ENCODE measurements around the gene MRPL47.

MRPL47 gene

DNA sequence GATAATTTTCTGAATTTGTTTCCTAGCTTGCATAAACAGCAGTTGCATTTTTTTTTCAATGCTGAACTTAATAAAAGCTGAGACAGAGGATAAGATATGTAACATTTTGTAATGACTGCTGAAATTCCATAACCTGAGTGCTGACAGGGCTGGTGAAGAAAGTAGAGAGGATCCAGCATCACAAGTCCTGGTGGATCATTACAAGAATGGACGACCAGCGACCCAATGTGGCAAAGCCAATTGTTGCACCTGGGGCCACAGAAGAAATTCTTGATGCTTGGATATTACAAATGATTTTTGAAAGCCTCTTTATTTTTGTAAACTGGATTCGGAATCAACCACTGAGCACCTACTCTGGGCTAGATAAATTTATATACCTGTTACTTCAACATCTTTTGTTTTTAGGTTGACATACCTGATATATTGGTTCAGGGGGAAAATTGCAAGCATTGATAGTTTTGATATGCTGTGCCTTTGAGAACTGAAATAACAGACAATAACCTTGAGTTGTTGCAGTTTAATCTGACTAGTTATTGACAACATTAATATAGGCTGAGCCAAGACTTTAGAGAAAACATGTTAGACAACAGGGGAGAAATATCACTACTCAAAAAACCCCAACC lies 45.6 kb downstream of the MRPL47 start:
- no peak overlapping the region for H3K4me3 ChIP-seq (ENCODE audit: low read length)
- TF ChIP-seq ZNF274 (IDR thresholded peaks at IDR 0.05; ENCODE audit: low read depth, low read length): no peak

DNA sequence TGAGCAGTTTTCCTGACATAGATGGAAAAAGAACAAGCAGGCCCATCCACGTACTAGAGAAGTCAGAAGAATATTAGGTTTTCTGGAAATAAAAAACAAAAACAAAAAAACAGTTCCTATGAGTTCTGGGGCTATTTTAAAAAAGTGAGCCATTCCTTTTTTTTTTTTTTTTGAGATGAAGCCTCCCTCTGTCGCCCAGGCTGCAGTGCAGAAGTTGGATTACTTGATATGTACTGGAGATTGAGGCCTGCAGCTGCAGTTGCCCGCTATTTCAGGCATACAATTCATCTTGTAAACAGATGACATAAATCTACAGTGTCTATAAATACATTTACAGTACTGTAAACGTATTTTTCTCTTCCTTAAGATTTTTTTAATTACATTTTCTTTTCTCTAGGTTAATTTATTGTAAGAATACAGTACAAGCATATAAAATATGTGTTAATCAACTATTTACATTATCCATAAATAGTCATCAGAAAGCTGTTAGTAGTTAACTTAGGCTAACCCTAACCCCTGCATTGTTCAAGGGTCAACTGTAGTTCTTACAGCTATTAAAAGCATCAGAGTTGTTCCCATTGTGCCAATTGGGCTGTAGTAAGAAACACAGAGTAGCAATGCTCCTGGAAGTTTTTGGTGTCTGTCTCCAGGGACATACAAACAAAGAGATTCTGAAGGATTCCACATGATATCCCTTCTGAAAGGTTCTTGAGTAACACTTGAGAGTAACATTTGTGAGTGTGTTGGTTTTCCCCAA lies 52.9 kb downstream of the MRPL47 start:
- no peak overlapping the region for H3K4me3 ChIP-seq (ENCODE audit: low read length)

DNA sequence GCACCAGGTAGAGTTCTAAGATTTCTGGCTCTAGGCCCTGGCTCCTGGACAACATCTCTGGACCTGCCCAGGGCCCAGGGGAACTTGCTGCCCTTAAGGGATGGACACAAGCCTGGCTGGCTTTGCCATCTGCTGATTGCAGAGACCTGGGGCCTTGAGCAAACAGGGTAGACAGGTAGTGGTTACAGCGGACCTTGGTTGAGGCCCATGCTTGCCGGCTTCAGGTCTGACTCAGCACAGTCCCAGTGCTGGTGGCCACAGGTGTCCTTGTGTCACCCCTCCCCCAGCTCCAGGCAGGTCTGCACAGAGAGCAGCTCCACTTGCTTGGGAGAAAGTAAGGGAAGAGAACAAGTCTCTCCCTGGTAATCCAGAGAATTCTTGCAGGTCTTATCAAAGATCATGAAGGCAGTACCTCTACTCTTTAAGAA lies 57.6 kb downstream of the MRPL47 start:
- H3K4me3 ChIP-seq (ENCODE audit: low read length): no peak overlapping the region
- TF ChIP-seq ZNF274 (IDR thresholded peaks at IDR 0.05; ENCODE audit: low read depth, low read length): no peak

More for the DNA sequence above, 52.9 kb downstream of the MRPL47 start:
- no peak for TF ChIP-seq ZNF274 (IDR thresholded peaks at IDR 0.05; ENCODE audit: low read depth, low read length)

DNA sequence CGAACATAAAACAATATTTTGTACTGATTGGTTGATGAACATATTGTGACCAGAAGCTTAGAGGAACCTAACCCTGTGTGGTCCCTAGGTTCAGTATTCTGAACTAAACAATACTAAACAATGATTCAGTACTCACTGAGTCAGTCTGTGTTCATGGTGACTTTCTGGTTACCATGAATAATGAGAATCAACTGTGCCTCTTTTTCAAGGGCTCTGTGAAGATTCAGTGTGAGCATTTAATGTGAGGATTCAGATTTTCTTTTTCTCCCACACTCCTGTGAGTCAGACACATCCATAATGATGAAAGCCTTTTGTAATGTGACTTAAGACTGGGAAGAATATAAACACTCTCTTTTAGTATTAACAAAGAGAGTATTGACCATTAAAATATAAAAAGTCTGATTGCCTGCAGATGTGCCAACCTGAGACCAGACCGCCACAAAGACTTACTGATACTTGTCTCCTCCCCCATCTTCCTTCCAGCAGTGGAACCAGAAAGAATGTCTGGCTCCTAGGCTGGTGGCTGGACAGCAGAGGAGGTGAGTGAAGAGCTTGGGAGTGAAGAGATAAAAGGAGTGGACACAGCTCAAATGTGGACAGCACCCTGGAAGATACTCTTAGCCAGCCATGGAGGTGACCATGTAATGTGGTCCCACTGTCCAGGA lies 59.3 kb downstream of the MRPL47 start:
- H3K4me3 ChIP-seq (ENCODE audit: low read length): no peak overlapping the region
- TF ChIP-seq ZNF274 (IDR thresholded peaks at IDR 0.05; ENCODE audit: low read depth, low read length): no peak

DNA sequence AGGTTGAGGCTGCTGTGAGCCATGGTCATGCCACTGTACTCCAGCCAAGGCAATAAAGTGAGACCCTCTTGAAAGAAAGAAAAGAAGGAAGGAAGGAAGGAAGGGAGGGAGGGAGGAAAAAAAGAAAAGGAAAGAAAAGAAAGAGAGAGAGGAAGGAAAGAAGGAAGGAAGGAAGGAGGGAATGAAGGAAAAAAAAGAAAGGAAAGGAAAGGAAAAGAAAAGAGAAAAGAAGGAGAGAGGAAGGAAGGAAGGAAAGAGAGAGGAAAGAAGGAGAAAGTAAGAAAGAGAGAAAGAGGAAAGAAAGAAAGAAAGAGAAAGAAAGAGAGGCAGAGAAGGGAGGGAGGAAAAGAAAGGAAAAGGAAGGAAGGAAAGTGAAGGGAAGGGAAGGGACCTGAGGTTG lies 62.1 kb downstream of the MRPL47 start:
- TF ChIP-seq ZNF274 (IDR thresholded peaks at IDR 0.05; ENCODE audit: low read depth, low read length): no peak
- no peak overlapping the region for H3K4me3 ChIP-seq (ENCODE audit: low read length)

DNA sequence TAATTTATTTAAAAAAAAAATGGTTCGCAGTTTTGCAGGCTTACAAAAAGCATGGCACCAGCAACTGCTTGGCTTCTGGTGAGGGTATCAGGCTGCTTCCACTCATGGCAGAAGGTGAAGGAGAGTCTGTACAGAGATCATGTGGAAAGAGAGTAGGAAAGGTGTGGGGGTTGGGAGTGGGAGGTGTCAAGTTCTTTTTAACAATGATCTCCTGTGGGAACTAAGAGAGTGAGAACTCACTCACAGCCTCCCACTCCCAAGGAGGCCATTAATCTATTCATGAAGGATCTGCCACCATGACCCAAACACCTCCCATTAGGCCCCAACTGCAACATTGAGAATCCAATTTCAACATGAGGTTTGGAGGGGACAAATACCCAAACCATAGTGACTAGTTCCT lies 62.8 kb downstream of the MRPL47 start:
- H3K4me3 ChIP-seq (ENCODE audit: low read length): no peak overlapping the region
- TF ChIP-seq ZNF274 (IDR thresholded peaks at IDR 0.05; ENCODE audit: low read depth, low read length): no peak

DNA sequence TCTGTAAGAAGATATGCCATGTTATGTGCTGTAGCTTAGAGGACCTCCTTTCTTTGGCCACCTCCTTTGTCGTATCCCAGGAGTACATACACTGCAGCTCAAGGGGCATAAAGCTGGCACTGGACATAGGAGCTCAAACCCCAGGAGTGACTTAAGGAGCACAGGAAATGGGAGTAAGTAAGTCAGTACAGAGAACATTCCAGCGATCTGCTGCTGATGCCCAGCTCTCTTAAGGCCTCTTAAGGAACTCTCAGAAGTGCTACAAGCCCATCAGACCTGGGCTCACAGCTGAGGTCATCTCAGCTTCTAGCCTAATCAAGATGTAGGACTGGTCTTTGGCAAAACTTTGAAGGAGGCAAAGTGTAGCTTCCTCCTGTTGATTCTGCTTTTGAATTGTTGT lies 63.3 kb downstream of the MRPL47 start:
- TF ChIP-seq ZNF274 (IDR thresholded peaks at IDR 0.05; ENCODE audit: low read depth, low read length): no peak
- H3K4me3 ChIP-seq (ENCODE audit: low read length): no peak overlapping the region
